SHP77 treated with DMSO at 0.1 percent for 48 hours (cell line): ENCODE results near the gene MED16.
"Not testable (repeated sequence)": the region's sequence is repeated elsewhere in the genome, so short reads cannot be mapped to it uniquely, and the experiment has no call there.

Experiments used
- DNase-seq: peaks from one replicate; lab custom pipeline; 2025; lab: John Stamatoyannopoulos, UW

The MED16 gene

DNA sequence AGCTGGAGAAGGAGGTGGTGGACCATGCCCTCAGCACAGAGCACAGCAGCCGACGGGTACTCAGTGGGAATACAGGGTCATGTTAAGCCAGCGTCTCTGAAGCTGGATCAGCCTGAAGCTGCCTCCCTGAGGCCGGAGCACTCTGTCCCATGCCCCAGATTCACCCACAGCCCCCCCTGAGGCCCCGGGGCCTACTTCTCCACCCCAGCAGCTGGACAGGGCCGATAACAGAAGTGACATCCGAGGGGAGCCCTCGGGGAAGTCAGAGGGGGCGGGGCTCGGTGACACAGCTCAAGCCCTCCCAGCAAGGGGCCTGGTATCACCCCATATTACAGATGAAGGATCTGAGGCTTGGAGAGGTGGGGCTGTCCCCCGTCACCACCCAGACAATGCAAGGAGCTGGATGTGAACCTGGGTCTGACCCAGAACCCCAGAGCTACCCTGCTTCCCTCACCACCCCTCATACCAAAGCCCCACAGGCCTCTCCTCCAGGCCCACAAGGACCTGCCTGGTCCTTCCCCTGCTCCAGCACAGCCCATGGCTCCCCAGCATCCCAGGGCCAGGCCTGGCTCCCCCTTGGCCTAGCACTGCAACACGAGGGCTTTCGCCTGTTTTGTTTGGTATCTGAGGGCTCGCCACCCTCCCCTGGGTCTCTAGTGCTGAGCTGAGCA, 14.3 kb upstream of the MED16 start:
- no peak for DNase-seq

DNA sequence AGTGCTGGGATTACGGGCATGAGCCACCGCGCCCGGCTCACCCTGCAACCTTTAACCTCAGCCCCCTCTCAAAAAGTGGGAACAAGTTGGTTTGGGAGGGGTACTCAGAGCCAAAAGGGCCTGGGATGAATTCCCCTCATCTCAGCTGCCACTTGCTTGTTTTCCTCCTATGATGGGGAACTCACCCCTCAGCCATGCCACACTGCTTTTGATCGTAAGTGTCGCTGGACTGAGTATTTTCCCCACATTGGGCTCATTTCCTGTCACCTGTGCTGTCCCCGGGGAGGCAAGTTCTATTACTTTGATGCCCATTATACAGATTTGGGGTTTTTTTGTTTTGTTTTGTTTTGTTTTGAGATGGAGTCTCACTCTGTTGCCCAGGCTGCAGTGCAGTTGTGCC, 13.5 kb upstream of the MED16 start:
- DNase-seq: no peak

GRCh38 chr19:904545-904944, 11.6 kb upstream of the MED16 start:
- DNase-seq: no peak

GRCh38 chr19:903266-903797, 10.3 kb upstream of the MED16 start:
- no peak for DNase-seq

DNA sequence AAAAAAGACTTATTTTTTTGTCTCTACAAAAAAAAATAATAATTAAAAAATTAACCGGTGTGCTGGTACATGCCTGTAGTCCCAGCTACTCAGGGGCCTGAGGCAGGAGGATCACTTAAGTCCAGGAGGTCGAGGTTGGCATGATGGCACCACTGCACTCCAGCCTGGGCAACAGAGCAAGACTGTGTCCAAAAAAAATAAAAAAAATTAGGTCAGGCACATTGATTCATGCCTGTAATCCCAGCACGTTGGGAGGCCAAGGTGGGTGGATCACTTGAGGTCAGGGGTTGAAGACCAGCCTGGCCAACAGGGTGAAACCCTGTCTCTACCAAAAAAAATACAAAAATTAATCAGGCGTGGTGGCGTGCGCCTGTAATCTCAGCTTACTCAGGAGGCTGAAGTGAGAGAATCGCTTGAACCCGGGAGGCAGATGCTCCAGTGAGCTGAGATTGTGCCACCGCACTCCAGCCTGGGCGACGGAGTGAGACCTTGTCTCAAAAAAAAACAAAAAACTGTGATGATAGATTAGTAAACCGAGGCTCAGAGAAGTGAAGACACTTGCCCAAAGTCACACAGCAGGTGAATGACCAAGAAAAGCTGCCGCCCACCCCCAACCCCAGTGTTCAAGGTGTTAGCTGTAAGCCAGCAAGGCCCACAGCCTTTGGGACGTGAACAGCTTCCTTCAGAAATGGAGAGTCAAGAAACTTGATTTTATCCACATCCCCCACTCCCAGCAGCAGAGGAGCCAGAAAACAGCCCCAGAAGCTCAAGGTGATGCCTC, 9.6 kb upstream of the MED16 start:
- DNase-seq: no peak

- no peak for DNase-seq
Observed at GRCh38 chr19:902093-902370, 9.0 kb upstream of the MED16 start.

DNA sequence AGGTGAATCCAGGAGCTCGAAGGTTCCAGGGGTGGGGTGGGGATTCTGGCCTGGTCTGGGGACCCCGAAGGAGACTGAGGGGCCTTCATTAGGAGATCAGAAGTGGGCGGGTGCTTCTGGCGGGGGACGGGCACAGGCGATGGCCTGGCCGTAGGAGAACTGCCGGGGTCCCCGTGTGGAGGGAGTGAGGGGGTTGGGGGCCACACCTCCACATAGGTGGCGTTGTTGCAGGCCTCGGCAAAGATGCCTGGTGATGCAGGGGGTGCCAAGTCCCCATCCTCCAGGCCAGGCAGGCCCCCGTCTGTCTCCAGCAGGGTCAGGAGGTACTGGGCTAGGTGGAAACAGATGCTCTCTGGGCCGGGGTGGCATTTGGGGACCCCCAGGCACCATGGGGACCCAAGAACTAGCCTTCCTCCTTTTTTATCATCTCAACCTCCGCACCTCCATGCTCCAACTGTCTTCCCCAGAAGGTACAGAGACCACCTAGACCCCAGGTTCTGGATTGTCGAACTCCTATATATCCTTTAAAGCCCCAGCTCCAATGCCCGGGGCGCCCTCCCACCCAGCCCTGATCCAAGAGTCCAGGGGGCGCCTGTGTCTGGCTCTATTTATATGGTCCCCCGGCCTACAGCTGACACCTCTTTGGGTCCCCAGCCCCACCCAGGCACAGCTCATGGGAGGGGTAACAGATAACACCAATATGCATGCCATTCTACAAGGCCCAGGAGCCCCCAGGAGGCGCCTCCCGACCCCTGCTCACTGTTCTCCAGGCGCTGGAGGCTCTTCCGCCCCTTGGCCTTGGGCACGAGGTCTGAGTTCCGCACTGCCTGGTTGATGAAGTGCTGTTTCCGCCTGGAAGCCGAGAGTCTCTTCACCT, 8.5 kb upstream of the MED16 start:
- DNase-seq: no peak

DNA sequence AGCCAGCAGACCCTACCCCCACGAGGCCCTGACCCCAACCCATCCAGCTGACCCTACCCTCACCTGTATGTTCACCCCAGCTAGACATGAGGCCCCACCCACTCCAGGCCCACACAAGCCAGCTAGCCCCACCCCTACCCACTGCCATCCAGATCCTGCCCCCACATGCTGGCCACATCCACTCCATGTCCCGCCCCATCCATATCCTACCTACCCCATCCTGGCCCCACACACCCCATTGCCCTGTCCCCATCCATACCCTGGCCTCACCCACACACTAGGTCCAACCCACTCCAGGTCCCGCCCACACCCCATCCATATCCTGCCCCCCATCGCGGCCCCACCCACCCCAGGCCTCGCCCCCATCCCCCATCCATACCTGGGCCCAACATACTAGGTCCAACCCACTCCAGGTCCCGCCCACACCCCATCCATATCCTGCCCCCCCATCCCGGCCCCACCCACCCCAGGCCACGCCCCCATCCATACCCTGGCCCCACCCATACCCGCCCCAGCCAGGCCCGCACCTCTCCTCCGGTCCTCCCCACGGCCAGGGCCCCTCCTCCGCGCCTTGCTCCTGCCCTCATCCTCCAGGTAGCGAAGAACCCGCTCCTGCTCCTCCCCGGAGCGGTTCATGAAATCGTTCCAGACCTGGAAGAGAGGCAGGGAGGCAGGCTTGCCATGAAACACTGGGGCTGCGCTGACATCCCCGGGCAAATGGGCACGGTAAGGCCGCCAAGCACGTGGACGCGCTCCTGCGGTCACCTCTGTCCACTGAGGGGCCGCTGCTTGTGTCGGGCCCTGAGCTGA, 7.5 kb upstream of the MED16 start:
- DNase-seq: no peak

- DNase-seq: no peak
Observed at GRCh38 chr19:900043-900301, 7.0 kb upstream of the MED16 start.

GRCh38 chr19:899336-900042, 6.5 kb upstream of the MED16 start:
- DNase-seq: no peak

DNA sequence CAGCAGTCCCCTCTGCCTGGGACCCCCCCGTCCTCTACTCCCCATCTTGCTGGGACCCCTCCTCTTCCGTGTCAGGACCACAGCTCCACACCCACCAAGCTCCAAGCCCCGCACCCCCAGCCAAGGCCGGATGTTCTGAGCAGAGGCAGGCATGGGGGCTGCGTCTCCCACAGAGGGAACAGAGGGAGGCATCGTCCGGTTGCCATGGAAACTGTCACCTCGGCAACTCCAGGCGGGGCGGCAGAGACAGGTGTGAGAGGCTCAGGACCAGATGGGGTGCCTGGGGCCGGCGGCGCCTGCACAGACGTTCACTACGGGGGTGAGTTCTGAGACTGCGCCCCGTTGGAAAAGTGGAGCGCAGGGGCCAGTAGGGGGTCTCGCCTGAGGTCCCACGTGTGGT, 5.7 kb upstream of the MED16 start:
- DNase-seq: no peak

DNA sequence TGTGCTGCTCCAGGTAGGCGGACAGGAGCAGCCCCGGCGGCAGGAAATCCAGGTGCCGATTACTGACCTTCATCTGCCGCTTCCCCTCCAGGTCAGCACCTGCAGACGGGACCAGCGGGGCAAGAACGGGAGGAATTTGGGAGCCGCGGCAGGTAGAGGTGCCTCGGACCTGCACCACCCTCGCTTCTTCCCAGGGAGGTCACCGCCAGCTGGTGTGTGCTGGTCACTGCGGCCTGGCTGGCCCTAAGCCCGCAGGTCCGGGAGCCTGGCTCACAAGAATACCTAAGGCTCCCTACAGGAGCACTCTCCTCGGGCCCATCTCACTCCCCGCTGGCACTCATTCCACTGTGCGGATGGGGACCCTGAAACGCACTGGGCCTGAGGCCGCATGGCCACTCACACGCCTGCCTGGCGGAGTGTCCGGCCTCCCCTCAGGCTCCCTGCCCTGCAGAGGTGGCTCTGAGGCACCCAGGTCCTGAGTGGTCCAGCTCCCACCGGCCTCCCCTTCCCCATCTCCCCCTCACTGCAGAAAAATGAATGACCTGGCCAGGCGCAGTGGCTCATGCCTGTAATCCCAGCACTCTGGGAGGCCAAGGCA, 4.6 kb upstream of the MED16 start:
- DNase-seq: no peak

GRCh38 chr19:896999-897398, 4.0 kb upstream of the MED16 start:
- no peak for DNase-seq

DNA sequence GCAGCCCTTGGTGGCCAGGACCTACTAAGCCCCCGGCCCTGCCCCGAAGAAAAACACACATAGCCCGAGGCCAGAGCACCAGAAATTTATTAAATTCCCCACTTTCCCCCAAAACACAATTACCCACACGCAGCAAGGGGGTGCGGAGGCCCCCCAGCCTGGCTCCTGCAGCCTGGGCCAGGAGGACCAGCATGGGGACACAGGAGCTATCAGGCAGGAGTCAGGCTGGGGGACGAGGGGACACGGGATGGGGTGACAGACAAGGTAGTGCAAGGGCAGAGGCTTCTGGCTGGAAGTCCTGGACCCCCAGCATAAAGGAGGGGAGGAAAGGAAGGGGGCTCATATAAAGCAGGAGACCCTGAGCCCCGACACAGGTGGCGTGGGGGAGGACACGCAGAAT, 3.4 kb upstream of the MED16 start:
- DNase-seq: no peak

DNA sequence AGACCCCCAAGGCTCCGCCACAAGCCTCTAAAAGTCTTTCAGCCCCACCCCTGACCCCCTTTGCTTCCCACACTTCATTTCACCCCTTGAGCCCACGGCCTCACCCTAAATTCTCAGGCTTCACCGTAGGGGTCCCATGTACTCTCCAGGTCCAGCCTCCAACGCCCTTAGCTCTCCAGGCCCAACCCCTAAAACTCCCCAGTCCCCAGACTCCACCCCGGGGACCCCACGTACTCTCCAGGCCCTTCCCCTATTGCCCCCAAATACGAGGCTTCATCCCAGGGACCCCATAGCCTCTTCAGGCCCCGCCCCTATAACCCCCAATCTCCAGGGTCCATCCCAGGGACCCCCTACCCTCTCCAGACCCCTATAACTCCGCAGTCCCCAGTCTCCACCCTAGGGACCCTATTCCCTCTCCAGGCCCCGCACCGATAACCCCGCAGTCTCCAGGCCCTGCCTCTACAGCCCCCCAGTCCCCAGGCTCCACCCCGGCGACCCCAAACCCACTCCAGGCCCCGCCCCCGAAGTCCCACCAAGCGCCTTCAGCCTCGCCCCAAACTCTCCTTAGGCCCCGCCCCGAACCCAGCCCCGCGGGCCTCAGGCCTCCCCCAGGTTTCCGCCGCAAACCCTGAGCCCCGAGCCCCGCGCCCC, 619 bp downstream of the MED16 start:
- DNase-seq: no peak

DNA sequence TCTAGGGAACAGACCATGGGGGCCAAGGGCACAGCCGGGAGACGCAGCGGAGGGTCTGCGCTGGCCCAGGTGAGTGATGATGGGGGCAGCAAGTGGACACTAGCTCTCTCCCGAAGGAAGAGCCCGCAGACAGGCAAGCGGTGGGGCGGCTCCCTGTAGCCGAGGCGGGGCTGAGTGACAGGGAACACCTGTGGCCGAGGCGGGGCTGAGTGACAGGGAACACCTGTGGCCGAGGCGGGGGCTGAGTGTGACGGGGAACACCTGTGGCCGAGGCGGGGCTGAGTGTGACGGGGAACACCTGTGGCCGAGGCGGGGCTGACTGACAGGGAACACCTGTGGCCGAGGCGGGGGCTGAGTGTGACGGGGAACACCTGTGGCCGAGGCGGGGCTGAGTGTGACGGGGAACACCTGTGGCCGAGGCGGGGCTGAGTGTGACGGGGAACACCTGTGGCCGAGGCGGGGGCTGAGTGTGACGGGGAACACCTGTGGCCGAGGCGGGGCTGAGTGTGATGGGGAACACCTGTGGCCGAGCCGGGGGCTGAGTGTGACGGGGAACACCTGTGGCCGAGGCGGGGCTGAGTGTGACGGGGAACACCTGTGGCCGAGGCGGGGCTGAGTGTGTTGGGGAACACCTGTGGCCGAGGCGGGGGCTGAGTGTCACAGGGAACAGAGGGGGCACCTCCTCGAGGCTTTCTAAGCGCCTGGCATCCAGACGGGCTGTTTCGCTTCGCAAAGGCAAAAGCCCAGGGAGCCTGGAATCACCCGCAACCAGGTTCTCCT, 1.4 kb downstream of the MED16 start:
- DNase-seq: not testable (repeated sequence)

DNA sequence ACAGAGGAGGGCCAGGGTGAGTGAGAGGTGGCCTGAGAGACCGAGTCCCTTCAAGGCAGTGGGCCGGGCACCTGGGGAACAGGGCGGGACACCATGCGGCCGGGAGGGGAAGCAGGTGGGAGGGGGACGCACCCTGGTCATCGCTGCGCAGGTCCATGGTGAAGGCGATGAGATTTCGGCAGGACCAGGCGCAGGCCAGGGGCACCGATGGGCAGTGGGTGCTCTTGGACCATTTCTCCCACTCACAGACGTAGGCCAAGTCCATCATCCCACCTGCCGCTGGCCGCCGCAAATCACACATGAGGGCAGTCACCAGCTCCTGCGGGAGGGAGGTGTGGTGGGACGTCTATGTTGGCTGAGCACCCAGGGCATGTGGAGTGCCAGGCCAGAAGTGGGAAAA, 2.2 kb downstream of the MED16 start:
- DNase-seq: no peak

- DNase-seq: no peak
Observed at GRCh38 chr19:889662-890295, 3.2 kb downstream of the MED16 start.
